Activated gamma-delta T cell (primary cell): ENCODE measurements around the gene RWDD3.

Source experiments
- DNase-seq: peaks from one replicate; lab custom pipeline; 2025; lab: John Stamatoyannopoulos, UW

Gene RWDD3

GRCh38 chr1:95284420-95284819, 50.4 kb downstream of the RWDD3 start:
- DNase-seq: no peak

DNA sequence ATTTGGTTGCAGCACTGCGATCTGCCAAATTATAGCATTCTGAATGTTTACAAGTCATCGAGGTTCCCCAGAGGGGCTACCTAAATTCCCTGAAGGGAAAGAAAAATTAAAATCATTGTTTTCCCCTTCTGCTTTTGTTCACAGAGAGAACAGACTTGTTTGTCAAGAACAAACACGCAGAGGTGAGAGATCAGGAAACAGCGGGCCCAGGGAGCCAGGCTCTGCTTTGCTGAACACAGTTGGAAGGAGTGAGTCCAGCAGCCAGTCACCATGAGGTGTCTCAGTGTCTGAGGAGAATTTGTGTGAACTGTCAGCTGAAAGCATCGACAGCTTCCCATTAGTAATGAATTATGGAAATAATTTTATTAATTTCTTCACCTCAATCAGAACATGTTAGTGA, 52.5 kb downstream of the RWDD3 start:
- DNase-seq: no peak

DNA sequence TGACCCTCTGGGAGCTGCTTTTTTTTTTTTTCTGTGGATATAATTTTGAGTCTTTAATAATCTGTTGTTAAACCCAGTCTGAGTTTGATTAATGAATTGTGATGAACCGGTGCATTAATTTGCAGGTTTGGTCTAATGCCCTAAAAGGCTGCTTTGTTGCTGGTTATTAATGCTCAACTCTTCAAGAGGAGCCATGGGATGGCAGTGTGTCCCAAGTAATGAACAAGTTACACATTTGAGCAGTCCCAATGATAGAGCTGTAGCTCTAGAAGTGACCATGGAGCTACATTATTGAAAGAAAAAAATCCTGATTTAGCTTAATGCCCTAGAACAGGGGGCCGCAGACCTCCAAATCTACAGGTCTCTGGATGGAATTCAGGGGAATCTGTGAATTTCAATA, 53.1 kb downstream of the RWDD3 start:
- no peak for DNase-seq

- DNase-seq: no peak
Observed at GRCh38 chr1:95287825-95288224, 53.8 kb downstream of the RWDD3 start.
